Measurements from ENCODE around the gene TLR9. TPM values are rescaled to one million over a fixed set of nuclear protein-coding genes. Genes with fewer than 3 reads are reported as not detected.

The TLR9 gene
- polyA plus RNA-seq, 5 donors, result 0.20 to 0.59 (median 0.31) TPM

DNA sequence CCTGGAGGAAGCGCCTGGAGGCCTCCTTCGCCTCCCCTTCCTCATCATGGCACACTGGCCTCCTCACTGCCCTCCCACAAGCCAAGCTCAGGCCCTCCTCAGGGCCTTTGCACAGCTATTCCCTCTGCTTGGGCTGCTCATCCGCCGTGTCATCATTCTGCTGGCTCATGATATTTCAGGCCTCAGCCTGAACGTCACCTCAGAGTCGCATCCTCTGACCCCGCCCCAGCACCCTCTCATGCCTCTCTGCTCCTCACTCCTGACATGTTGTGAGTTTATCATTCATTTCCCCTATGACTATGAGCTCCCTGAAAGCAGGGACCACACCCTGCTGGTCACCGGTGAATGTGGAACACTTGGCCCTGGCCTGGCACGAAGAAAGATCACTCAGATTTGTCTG is 50.5 kb downstream of the TLR9 start:
- DNase-seq, result no peak

DNA sequence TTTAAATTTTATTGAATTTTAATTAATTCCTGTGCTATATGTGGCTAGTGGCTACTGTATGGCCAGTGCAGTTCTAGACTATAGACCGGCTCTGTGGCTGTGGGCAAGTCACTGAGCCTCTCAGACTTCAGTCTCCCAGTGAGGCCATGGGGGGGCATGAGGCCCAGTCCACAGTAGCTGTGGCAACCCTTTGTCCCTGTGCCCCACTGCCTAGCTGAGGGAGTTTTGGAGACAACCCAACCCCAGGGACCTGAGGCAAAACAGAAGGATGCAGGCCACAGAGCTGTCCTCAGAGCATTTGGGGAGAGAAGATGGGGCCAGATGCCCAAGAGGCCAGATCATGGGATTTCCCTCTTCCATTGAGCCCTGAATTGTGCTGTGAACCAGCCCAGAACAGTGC is 52.3 kb downstream of the TLR9 start:
- DNase-seq, result no peak

DNA sequence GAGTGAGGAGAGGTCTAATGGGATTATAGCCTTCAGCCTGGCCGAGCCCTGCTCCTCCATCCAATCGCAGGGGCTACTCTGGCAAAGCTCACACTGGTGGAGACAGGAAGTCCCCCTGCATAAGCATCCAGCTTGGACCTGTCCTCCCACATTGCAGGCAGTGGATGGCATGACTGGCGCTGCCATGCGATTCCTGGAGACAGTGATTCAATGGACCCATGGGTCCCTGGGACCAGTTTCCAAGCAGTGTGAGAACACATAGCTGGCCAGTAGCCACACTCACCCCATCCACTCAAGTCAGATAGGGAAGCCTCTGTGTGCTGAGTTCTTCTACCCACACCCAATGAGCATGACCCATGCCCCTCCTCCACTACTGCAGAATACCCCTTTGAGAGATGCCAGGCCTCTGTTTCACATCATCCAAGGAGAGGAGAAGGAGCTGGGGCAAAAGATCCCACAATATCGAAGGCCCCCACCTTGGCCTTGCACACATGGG is 53.1 kb downstream of the TLR9 start:
- DNase-seq, result no peak

DNA sequence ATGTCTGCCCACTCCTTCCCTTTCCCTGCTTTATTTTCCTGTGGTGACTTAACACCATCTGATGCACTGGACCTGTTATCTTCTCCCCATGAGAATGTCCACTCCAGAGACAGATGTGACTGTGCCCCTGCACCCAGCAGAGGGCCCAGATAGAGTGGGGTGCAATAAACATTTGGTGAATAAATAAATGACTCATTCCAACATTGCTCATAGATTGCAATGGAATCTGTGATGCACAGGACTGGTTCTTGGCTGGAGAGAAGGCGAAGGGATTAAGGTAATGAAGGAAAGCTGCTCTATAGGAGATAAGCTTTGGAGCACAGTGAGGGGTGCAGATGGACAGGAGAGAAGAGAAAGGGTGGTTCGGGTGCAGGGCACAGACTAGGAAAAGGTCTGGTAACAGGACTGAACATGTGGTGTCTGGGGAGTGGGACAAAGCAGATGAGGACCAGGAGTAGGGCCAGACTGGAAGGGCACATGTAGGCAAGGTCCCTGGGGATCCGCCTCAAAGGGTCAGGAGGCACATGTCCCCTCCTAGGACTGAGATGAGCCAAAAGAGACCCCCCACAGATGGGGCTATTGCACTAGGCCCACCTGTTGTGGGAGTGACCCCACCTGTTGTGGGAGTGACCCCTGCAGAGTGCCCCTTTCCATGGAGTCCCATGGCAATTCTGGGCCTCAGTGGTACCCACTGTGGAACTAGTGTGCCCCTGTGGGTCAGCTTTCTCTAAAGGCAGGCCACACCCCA is 53.8 kb downstream of the TLR9 start:
- no peak for DNase-seq

Other genes with a start within 250 kb of the TLR9 start
- 10 to 100 TPM; 28.7 to 43.1 (median 37.4) TPM for gene ACY1, start 242.1 kb downstream of the TLR9 start, polyA plus RNA-seq (ENCODE audit: insufficient read depth in 1 of 5, insufficient read length in 5 of 5, low replicate concordance in 1 of 5)
- 1,000 to 10,000 TPM; 1,885 to 2,503 (median 1,910) TPM for gene RPL29, start 229.8 kb downstream of the TLR9 start, polyA plus RNA-seq (ENCODE audit: insufficient read depth in 1 of 5, insufficient read length in 5 of 5, low replicate concordance in 1 of 5)
- 10 to 100 TPM; 17.4 to 24.2 (median 22.2) TPM for gene DUSP7, start 169.1 kb downstream of the TLR9 start, polyA plus RNA-seq (ENCODE audit: insufficient read depth in 1 of 5, insufficient read length in 5 of 5, low replicate concordance in 1 of 5)
- gene POC1A, start 71.2 kb downstream of the TLR9 start, polyA plus RNA-seq (ENCODE audit: insufficient read depth in 1 of 5, insufficient read length in 5 of 5, low replicate concordance in 1 of 5), result 10 to 100 TPM in 2 of 5 donors, 1 to 10 TPM in 3; 8.5 to 13.2 (median 9.8) TPM
- gene ALAS1, start 27.5 kb downstream of the TLR9 start, polyA plus RNA-seq (ENCODE audit: insufficient read depth in 1 of 5, insufficient read length in 5 of 5, low replicate concordance in 1 of 5), result 10 to 100 TPM; 36.0 to 41.9 (median 39.3) TPM
- gene TWF2, start 13.5 kb upstream of the TLR9 start, polyA plus RNA-seq (ENCODE audit: insufficient read depth in 1 of 5, insufficient read length in 5 of 5, low replicate concordance in 1 of 5), result 10 to 100 TPM; 25.5 to 45.0 (median 31.5) TPM
- 10 to 100 TPM; 28.7 to 33.6 (median 30.5) TPM for gene PPM1M, start 20.1 kb upstream of the TLR9 start, polyA plus RNA-seq (ENCODE audit: insufficient read depth in 1 of 5, insufficient read length in 5 of 5, low replicate concordance in 1 of 5)
- gene WDR82, start 53.0 kb upstream of the TLR9 start, polyA plus RNA-seq (ENCODE audit: insufficient read depth in 1 of 5, insufficient read length in 5 of 5, low replicate concordance in 1 of 5), result 100 to 1,000 TPM in 3 of 5 donors, 10 to 100 TPM in 2; 96.6 to 114 (median 106) TPM
- gene GLYCTK, start 62.2 kb upstream of the TLR9 start, polyA plus RNA-seq (ENCODE audit: insufficient read depth in 1 of 5, insufficient read length in 5 of 5, low replicate concordance in 1 of 5), result 10 to 100 TPM in 3 of 5 donors, 1 to 10 TPM in 2; 7.8 to 11.6 (median 10.2) TPM
- gene DNAH1, start 90.7 kb upstream of the TLR9 start, polyA plus RNA-seq (ENCODE audit: insufficient read depth in 1 of 5, insufficient read length in 5 of 5, low replicate concordance in 1 of 5), result 10 to 100 TPM in 3 of 5 donors, 1 to 10 TPM in 2; 7.2 to 12.4 (median 11.1) TPM
- gene BAP1, start 184.4 kb upstream of the TLR9 start, polyA plus RNA-seq (ENCODE audit: insufficient read depth in 1 of 5, insufficient read length in 5 of 5, low replicate concordance in 1 of 5), result 10 to 100 TPM; 60.5 to 82.6 (median 76.1) TPM
- gene PHF7, start 185.0 kb upstream of the TLR9 start, polyA plus RNA-seq (ENCODE audit: insufficient read depth in 1 of 5, insufficient read length in 5 of 5, low replicate concordance in 1 of 5), result 10 to 100 TPM in 1 of 5 donors, 1 to 10 TPM in 4; 8.1 to 10.6 (median 9.0) TPM
- gene SEMA3G, start 219.5 kb upstream of the TLR9 start, polyA plus RNA-seq (ENCODE audit: insufficient read depth in 1 of 5, insufficient read length in 5 of 5, low replicate concordance in 1 of 5), result 1 to 10 TPM; 4.3 to 8.2 (median 7.0) TPM
- 10 to 100 TPM; 21.0 to 78.6 (median 31.2) TPM for gene TNNC1, start 228.4 kb upstream of the TLR9 start, polyA plus RNA-seq (ENCODE audit: insufficient read depth in 1 of 5, insufficient read length in 5 of 5, low replicate concordance in 1 of 5)
- gene NISCH, start 230.0 kb upstream of the TLR9 start, polyA plus RNA-seq (ENCODE audit: insufficient read depth in 1 of 5, insufficient read length in 5 of 5, low replicate concordance in 1 of 5), result 100 to 1,000 TPM; 116 to 175 (median 146) TPM